IPS-18c (cell line): ENCODE data around the gene DNAJC28.
"Not testable (repeated sequence)": the region's sequence is repeated elsewhere in the genome, so short reads cannot be mapped to it uniquely, and the experiment has no call there.

Experiments
- H3K4me3 ChIP-seq: 2 replicates; pipeline ENCODE4 v1.7.0; 2013; ENCODE audit warnings: low read depth, mild to moderate bottlenecking, low read length, moderate library complexity; ENCODE audit not compliant: insufficient read depth
- H3K9me3 ChIP-seq: one replicate; pipeline ENCODE4 v1.6.1; 2013; ENCODE audit warnings: mild to moderate bottlenecking, low read length, moderate library complexity; ENCODE audit not compliant: control insufficient read depth, insufficient read depth

The DNAJC28 gene

DNA sequence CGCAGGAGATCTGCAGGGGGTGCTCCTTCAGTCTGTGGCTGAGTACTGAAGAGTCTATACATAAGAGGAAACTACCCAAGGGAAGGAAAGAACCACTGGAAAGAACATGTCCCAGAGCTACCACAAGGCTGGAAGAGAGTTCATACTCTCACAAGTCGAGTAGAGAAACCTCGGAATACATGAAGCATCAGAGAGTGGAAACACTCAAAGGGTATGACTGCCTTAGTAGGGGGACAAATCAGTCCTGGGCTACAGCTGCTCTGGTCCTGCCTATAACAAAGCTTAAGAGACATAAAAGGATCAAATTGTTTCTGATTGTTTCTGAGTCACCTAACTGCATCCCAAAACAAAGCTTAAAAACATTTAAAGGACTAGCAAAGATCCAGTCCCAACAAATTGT, 39.2 kb downstream of the DNAJC28 start:
- no peaks in the 10 kb centered on the region for H3K9me3 ChIP-seq
- H3K4me3 ChIP-seq: no peak overlapping the region

GRCh38 chr21:33451634-33452071, 39.9 kb downstream of the DNAJC28 start:
- no peak overlapping the region for H3K4me3 ChIP-seq
- no peaks in the 10 kb centered on the region for H3K9me3 ChIP-seq

DNA sequence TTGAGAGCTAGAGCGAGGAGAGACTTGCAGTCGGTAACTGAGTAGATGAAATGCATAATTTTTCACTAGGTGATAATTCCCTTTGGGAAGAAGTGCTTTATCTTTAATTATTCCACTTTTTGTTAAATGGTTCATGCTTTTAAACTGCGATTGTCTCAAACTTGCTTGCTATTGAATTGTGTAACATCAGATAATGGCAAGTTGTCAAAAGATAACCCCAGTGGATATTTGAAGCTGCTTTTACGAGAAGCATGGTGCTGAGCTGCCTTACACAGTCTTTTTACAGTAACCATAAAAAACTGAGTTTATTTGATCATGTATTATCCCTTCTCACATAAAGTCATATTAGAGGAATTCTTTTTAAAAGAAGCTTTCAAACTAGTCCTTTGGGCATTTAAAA, 41.9 kb downstream of the DNAJC28 start:
- Histone ChIP-seq H3K4me3 (no peak overlapping the region), H3K9me3 (no peaks in the 10 kb centered on the region)

DNA sequence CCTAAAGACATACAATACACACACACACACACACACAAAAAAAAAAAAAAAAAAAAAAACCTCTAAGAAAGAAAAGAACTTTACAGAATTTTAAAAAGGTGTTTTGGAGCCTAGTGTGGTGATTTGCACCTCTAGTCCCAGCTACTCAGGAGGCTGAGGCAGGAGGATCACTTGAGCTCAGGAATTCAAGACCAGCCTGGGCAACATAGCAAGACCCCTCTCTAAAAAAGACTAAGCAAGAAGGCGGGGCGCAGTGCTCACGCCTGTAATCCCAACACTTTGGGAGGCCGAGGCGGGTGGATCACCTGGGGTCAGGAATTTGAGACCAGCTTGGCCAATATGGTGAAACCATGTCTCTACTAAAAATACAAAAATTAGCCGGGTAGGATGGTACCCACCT, 44.9 kb downstream of the DNAJC28 start:
- H3K9me3 ChIP-seq, H3K4me3 ChIP-seq: not testable (repeated sequence)

DNA sequence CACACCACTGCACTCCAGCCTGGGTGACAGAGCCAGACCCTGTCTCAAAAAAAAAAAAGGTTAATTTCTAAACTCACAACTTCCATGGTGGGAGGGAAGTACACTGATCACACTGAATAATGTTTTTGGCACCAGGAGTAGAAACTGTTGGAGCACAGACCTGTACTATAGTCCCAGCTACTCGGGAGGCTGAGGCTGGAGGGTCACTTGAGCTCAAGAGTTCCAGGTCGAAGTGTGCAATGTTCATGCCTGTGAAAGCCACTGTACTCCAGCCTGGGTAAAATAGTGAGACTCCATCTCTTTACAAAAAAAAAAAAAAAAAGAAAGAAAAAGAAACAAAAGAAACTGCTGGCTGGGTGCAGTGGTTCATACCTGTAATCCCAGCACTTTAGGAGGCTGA, 47.0 kb downstream of the DNAJC28 start:
- H3K4me3 ChIP-seq: no peak overlapping the region
- H3K9me3 ChIP-seq: no peaks in the 10 kb centered on the region

- H3K4me3 ChIP-seq: no peak overlapping the region
- H3K9me3 ChIP-seq: no peaks in the 10 kb centered on the region
These were observed 48.3 kb downstream of the DNAJC28 start for GRCh38 chr21:33443194-33443593.

DNA sequence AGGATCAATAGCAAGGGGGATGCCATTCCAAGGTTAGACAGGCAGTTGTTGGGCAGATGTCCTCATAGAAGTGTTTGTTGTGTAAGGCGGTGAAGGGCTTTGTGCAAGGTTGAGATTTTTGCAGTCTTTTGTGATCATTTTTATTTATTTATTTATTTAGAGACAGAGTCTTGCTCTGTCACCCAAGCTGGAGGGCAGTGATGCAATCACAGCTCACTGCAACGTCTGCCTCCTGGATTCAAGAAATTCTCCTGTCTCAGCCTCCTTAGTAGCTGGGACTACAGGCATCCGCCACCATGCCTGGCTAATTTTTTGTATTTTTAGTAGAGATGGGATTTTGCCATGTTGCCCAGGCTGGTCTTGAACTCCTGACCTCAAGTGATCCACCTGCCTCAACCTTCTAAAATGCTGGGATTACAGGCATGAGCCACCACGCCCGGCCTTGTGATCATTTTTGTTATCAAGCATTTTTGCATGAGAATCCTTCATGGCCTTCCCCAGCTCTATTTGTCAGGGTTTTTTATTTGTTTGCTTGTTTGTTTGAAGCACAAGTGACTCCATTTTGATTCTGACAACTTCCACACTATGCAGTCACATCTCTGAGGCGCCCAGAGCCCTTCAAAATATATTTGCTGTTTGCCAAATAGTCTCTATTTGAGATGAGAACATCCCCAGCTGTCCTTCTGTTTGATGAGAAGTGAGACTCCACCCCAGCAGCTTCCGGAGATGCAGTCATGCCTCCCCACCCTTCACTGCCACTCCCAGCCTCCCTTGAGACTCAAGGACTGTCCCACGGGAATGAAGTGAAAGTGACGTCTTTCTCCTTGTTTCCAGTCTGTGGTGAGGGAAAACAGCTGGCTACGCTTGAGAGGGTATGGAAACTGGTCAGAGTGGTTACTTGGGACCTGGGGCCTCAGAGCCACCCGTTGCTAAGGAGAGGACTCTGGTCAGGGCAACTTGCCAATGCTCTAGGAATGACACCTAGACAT, 49.7 kb downstream of the DNAJC28 start:
- Histone ChIP-seq H3K9me3 (no peaks in the 10 kb centered on the region), H3K4me3 (no peak overlapping the region)
